Uterus (tissue), 4 donors: ENCODE results near the gene KIN. TPM values are rescaled to one million over a fixed set of nuclear protein-coding genes. Genes with fewer than 3 reads are reported as not detected.

ENCODE experiments used
- DNase-seq, 2 donors: peaks; one replicate each; pipeline ENCODE4 v3.0.0-alpha.2; 2019 to 2020
- H3K27ac ChIP-seq, 2 donors: fragments of 200-600 bp; sonication (generic); 1 replicate in 1 of 2; 2 replicates in 1 of 2; pipeline ENCODE4 v1.5.1; 2016 to 2018
- H3K27me3 ChIP-seq, 2 donors: fragments of 200-600 bp; sonication (generic); one replicate each; pipeline ENCODE4 v1.5.1; 2018 to 2019; ENCODE audit warnings: control low read depth in 1 of 2
- H3K36me3 ChIP-seq, 2 donors: fragments of 200-600 bp; sonication (generic); one replicate each; pipeline ENCODE4 v1.5.1; 2019; ENCODE audit warnings: control low read depth in 1 of 2
- H3K4me1 ChIP-seq, 2 donors: fragments of 200-600 bp; sonication (generic); one replicate each; pipeline ENCODE4 v1.5.1; 2018 to 2019; ENCODE audit warnings: control low read depth in 1 of 2
- H3K4me3 ChIP-seq, 2 donors: fragments of 200-600 bp; sonication (generic); 1 replicate in 1 of 2; 2 replicates in 1 of 2; pipeline ENCODE4 v1.5.1; 2018 to 2019; ENCODE audit warnings: mild to moderate bottlenecking in 1 of 2
- H3K9me3 ChIP-seq, 2 donors: fragments of 200-600 bp; sonication (generic); one replicate each; pipeline ENCODE4 v1.5.1; 2019; ENCODE audit warnings: control low read depth in 1 of 2
- CTCF ChIP-seq, 4 experiments: fragments of 200-600 bp in 2 of 4; fragments of 450-650 bp in 2 of 4; sonication (generic) in 2 of 4; IDR thresholded peaks; one replicate each; pipeline ENCODE4 v1.5.1; 2016 to 2019; ENCODE audit warnings: antibody characterized with exemption in 4 of 4, mild to moderate bottlenecking in 2 of 4, moderate library complexity in 1 of 4
- POLR2A ChIP-seq, 2 donors: fragments of 450-650 bp; IDR thresholded peaks; one replicate each; pipeline ENCODE4 v1.6.1; 2016; ENCODE audit warnings: antibody characterized with exemption in 2 of 2, mild to moderate bottlenecking in 1 of 2, moderate library complexity in 1 of 2
- intact Hi-C: fragments of 100-400 bp; cut with DNase I; formaldehyde crosslinking; loops from one replicate; pipeline ENCODE4 v1.15.1; 2023; ENCODE audit warnings: low total_unique reads
- total RNA-seq, 4 donors: library from RNA; depleted of rRNA in 3 of 4; stranded (reverse); fragments of >200 nt in 3 of 4; gene quantifications; one replicate each; pipeline versions ENCODE4 v1.1.0 to v1.2.4, GENCODE V29; 2014 to 2023
- donor health status: DM: yes; HTN: yes; CAD: no.

The KIN gene
- total RNA-seq, 4 donors from 2014 or later: 7.4 to 72.0 (median 14.5) TPM

- intact Hi-C loops: no loop called here
- TF ChIP-seq CTCF (IDR thresholded peaks at IDR 0.05) (no peak), POLR2A (IDR thresholded peaks at IDR 0.05) (no peak)
- H3K27ac ChIP-seq: no peak overlapping the region
- no peaks in the 10 kb centered on the region for H3K27me3 ChIP-seq
- DNase-seq: no peak
- H3K36me3 ChIP-seq: no peaks in the 10 kb centered on the region
- no peaks in the 10 kb centered on the region for H3K4me1 ChIP-seq
- no peak overlapping the region for H3K4me3 ChIP-seq
- no peaks in the 10 kb centered on the region for H3K9me3 ChIP-seq
These were observed 49.0 kb downstream of the KIN start for GRCh38 chr10:7738536-7739407.

- Histone ChIP-seq H3K27me3 (no peaks in the 10 kb centered on the region), H3K9me3 (no peaks in the 10 kb centered on the region), H3K27ac (no peak overlapping the region), H3K4me3 (no peak overlapping the region), H3K4me1 (no peaks in the 10 kb centered on the region), H3K36me3 (no peaks in the 10 kb centered on the region)
- intact Hi-C loops: no loop called here
- DNase-seq: no peak
- TF ChIP-seq CTCF (IDR thresholded peaks at IDR 0.05) (no peak), POLR2A (IDR thresholded peaks at IDR 0.05) (no peak)
These were observed 53.0 kb downstream of the KIN start for GRCh38 chr10:7734821-7735220.

- TF ChIP-seq POLR2A (IDR thresholded peaks at IDR 0.05) (no peak), CTCF (IDR thresholded peaks at IDR 0.05) (no peak)
- Histone ChIP-seq H3K4me1 (no peaks in the 10 kb centered on the region), H3K9me3 (no peaks in the 10 kb centered on the region), H3K27me3 (no peaks in the 10 kb centered on the region), H3K36me3 (no peaks in the 10 kb centered on the region), H3K4me3 (no peak overlapping the region), H3K27ac (no peak overlapping the region)
- DNase-seq: no peak
- intact Hi-C loops: no loop called here
These were observed 64.8 kb downstream of the KIN start for GRCh38 chr10:7722927-7723529.

GRCh38 chr10:7720478-7720877, 67.3 kb downstream of the KIN start:
- intact Hi-C loops: no loop called here
- Histone ChIP-seq H3K4me1 (no peaks in the 10 kb centered on the region), H3K27me3 (no peaks in the 10 kb centered on the region), H3K27ac (no peak overlapping the region), H3K9me3 (no peaks in the 10 kb centered on the region), H3K4me3 (no peak overlapping the region), H3K36me3 (no peaks in the 10 kb centered on the region)
- DNase-seq: no peak
- no peak for TF ChIP-seq POLR2A (IDR thresholded peaks at IDR 0.05)
- no peak for TF ChIP-seq CTCF (IDR thresholded peaks at IDR 0.05)

- no peaks in the 10 kb centered on the region for H3K36me3 ChIP-seq
- no peak overlapping the region for H3K4me3 ChIP-seq
- H3K9me3 ChIP-seq: no peaks in the 10 kb centered on the region
- no peak for DNase-seq
- TF ChIP-seq CTCF (IDR thresholded peaks at IDR 0.05): no peak
- no peak for TF ChIP-seq POLR2A (IDR thresholded peaks at IDR 0.05)
- no peak overlapping the region for H3K27ac ChIP-seq
- intact Hi-C loops: no loop called here
- H3K4me1 ChIP-seq: no peaks in the 10 kb centered on the region
- no peaks in the 10 kb centered on the region for H3K27me3 ChIP-seq
These were observed 69.1 kb downstream of the KIN start for GRCh38 chr10:7718685-7719084.
